ENCODE measurements around the gene SMIM28.

DNA sequence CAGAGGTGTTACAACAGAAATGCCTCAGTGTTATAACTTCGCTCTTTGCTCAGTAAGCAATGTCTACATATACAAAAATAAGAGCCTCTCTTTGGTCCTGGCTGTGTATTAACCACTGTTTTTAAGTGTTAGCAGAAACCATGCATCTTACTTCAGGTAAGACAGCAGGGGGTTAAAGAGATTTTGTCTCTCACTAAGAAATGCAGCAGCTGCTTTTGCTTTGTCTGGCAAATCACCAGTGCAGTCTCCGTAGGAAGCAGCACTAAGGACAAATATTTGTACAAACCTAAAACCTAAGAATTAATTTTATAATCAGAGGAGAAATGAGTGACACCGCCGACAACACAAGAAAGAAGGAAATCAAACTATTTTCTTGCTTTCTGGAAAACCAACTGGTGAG is 758 bp downstream of the SMIM28 start:
- TF ChIP-seq CTCF (IDR thresholded peaks at IDR 0.05) (no peak), POLR2AphosphoS5 (IDR thresholded peaks at IDR 0.05; ENCODE audit: low read depth, low read length) (no peak)

Measured in Panc1 (cell line).